K562 (cell line): ENCODE results near the gene CCDC141. TPM values are rescaled to one million over a fixed set of nuclear protein-coding genes. Genes with fewer than 3 reads are reported as not detected.

Experiments
- ATAC-seq: fragments of 200-7000 bp; cut with Tn5 transposase; 3 replicates; pipeline ENCODE4 v1.9.1; 2020; ENCODE audit warnings: moderate library complexity
- BruUV-seq: library from RNA; stranded (reverse); fragments of 400-500 nt; replicated peaks from 2 replicates; lab custom pipeline; 2021; lab: Mats Ljungman, UMichigan
- CTCF ChIA-PET: fragments of 300-600 bp; formaldehyde crosslinking; extraction: SDS; loops from one replicate; lab custom pipeline; 2021; ENCODE audit warnings: low intra/inter-chr PET ratio; lab: Yijun Ruan, JAX
- POLR2A ChIA-PET: fragments of 300-600, 350-650 bp; sonication (Branson Sonifier 250); formaldehyde crosslinking; extraction: SDS; loops from one replicate; lab custom pipeline; 2021; ENCODE audit warnings: antibody characterized with exemption, inconsistent platforms; lab: Yijun Ruan, JAX
- DNase-seq, 4 experiments: peaks; one replicate each; pipeline versions ENCODE4 v3.0.0 to v3.0.0-alpha.2; 2011 to 2018; ENCODE audit warnings: low spot score in 3 of 4, mixed read lengths in 3 of 4; ENCODE audit errors: extremely low read depth in 1 of 4
- FAIRE-seq: peaks from 2 replicates; lab custom pipeline; 2011; peaks lifted over from hg19 to GRCh38; lab: Jason Lieb, UNC
- H2AFZ ChIP-seq: 2 replicates; pipeline ENCODE4 v1.6.0; 2011; ENCODE audit warnings: low read depth, low read length, control low read depth, inconsistent platforms
- H3K27ac ChIP-seq: fragments of 200-600 bp; 3 replicates; pipeline ENCODE4 v1.8.0; 2011; ENCODE audit warnings: low read depth, mild to moderate bottlenecking, control low read depth, inconsistent platforms, low read length, moderate library complexity, mixed read lengths; ENCODE audit errors: extremely low read depth
- H3K27me3 ChIP-seq, 2 experiments: fragments of 300-600 bp in 1 of 2; 2 replicates in 1 of 2; 3 replicates in 1 of 2; pipeline versions ENCODE4 v1.6.0 to v1.8.0; 2011; ENCODE audit warnings: inconsistent platforms in 2 of 2, low read length in 2 of 2, mild to moderate bottlenecking in 1 of 2, mixed read lengths in 1 of 2, moderate library complexity in 1 of 2; ENCODE audit not compliant: control insufficient read depth in 2 of 2, insufficient read depth in 2 of 2
- H3K36me3 ChIP-seq: fragments of 300-600 bp; 3 replicates; pipeline ENCODE4 v1.8.0; 2011; ENCODE audit warnings: mild to moderate bottlenecking, low read length, inconsistent platforms; ENCODE audit not compliant: control insufficient read depth, insufficient read depth
- H3K4me1 ChIP-seq, 2 experiments: fragments of 200-600 bp in 1 of 2; replicated peaks in 1 of 2; 2 replicates in 1 of 2; 3 replicates in 1 of 2; pipeline versions ENCODE4 v1.5.1 to v1.8.0; 2011; ENCODE audit warnings: inconsistent platforms in 2 of 2, low read length in 2 of 2, mild to moderate bottlenecking in 1 of 2, mixed read lengths in 1 of 2, moderate library complexity in 1 of 2; ENCODE audit not compliant: control insufficient read depth in 2 of 2, insufficient read depth in 2 of 2
- H3K4me2 ChIP-seq: 2 replicates; pipeline ENCODE4 v1.6.1; 2011; ENCODE audit warnings: low read length, control low read depth, inconsistent platforms, mixed read lengths; ENCODE audit not compliant: insufficient read depth
- H3K4me3 ChIP-seq: fragments of 200-600 bp; sonication (generic), shearing (Covaris generic); 2 replicates; pipeline ENCODE4 v1.5.1; 2016; ENCODE audit warnings: control low read depth, inconsistent platforms
- H3K79me2 ChIP-seq: fragments of 200-600 bp; 3 replicates; pipeline ENCODE4 v1.8.0; 2011; ENCODE audit warnings: low read length, inconsistent platforms; ENCODE audit not compliant: control insufficient read depth, insufficient read depth
- H3K9ac ChIP-seq, 2 experiments: 2 replicates each; pipeline versions ENCODE4 v1.6.0 to v1.6.1; 2011; ENCODE audit warnings: low read depth in 2 of 2, low read length in 2 of 2, control low read depth in 1 of 2, inconsistent platforms in 1 of 2, mild to moderate bottlenecking in 1 of 2, mixed read lengths in 1 of 2; ENCODE audit not compliant: insufficient read depth in 1 of 2
- H3K9me1 ChIP-seq: one replicate; pipeline ENCODE4 v1.6.0; 2011; ENCODE audit warnings: inconsistent platforms, mild to moderate bottlenecking, low read length, moderate library complexity; ENCODE audit not compliant: control insufficient read depth, insufficient read depth
- H3K9me3 ChIP-seq: replicated peaks from 2 replicates; pipeline ENCODE4 v1.5.1; 2011; ENCODE audit warnings: low read depth, low read length, inconsistent platforms; ENCODE audit not compliant: control insufficient read depth, insufficient read depth
- H4K20me1 ChIP-seq: replicated peaks from 2 replicates; pipeline ENCODE4 v1.6.1; 2011; ENCODE audit warnings: low read length, inconsistent platforms, mixed read lengths; ENCODE audit not compliant: control insufficient read depth, insufficient read depth
- SPI1 ChIP-seq: IDR thresholded peaks from 2 replicates; pipeline ENCODE4 v1.6.1; 2011; ENCODE audit warnings: low read depth, low read length, control low read depth, borderline replicate concordance
- TCF3 ChIP-seq: sonication (generic); formaldehyde crosslinking; IDR thresholded peaks from 2 replicates; pipeline ENCODE4 v1.4.0; 2020; ENCODE audit warnings: mild to moderate bottlenecking, missing genetic modification reagents
- WGBS: fragments of 100-300 bp; shearing (Covaris generic); methylation state at CpG from one replicate; pipeline ENCODE4 v1.1.6; 2016; ENCODE audit warnings: low coverage, mixed read lengths; ENCODE audit not compliant: insufficient coverage; ENCODE audit errors: missing lambda C conversion rate; 5-methylcytosine and 5-hydroxymethylcytosine counted together
- in situ Hi-C: fragments of 300-500 bp; cut with MboI; formaldehyde crosslinking; loops from 4 replicates; pipeline ENCODE4 v1.15.0; 2018; ENCODE audit warnings: inconsistent platforms, mixed read lengths
- intact Hi-C: fragments of 100-400 bp; cut with micrococcal nuclease; formaldehyde crosslinking; loops from 2 replicates; pipeline ENCODE4 v1.14.2; 2022
- polyA plus RNA-seq, 8 experiments: library from polyadenylated mRNA; depleted of rRNA in 4 of 8; stranded (reverse) in 5 of 8; unstranded in 3 of 8; fragments of >200 nt; fragmentation: Nextera tagmentation in 2 of 8; fragmentation: Illumina TruSeq in 1 of 8; extraction: Ambion mirVana in 2 of 8; extraction: Trizol in 1 of 8; gene quantifications; 2 replicates each; pipeline versions ENCODE4 v1.2.1 to v1.2.3, GENCODE V29; 2011 to 2014; ENCODE audit warnings: inconsistent platforms in 1 of 8, missing spikeins in 1 of 8
- total RNA-seq, 7 experiments: library from RNA; depleted of rRNA in 6 of 7; stranded (reverse); fragments of >200 nt in 6 of 7; fragmentation: Illumina TruSeq in 2 of 7; extraction: Trizol in 2 of 7; gene quantifications; 2 replicates each; pipeline versions ENCODE4 v1.2.1 to v1.2.3, GENCODE V29; 2011 to 2021; ENCODE audit warnings: low replicate concordance in 1 of 7
- TF ChIP-seq, protein P1 (sequence below), 2 experiments: fragments of 450-650 bp in 1 of 2; sonication (generic) in 1 of 2; formaldehyde crosslinking in 1 of 2; IDR thresholded peaks in 1 of 2; conservative IDR thresholded peaks in 1 of 2; 2 replicates each; pipeline versions ENCODE4 v1.6.1 to v1.8.1; 2016 to 2023; ENCODE audit warnings: mild to moderate bottlenecking in 2 of 2, moderate library complexity in 2 of 2, inconsistent platforms in 1 of 2, missing genetic modification reagents in 1 of 2

CCDC141 gene
- total and polyA plus RNA-seq, 9 of the 15 experiments (the other 6 are each of a cell fraction or from before 2014, with no cell fraction given) = 0.09 TPM; not detected in 8

DNA sequence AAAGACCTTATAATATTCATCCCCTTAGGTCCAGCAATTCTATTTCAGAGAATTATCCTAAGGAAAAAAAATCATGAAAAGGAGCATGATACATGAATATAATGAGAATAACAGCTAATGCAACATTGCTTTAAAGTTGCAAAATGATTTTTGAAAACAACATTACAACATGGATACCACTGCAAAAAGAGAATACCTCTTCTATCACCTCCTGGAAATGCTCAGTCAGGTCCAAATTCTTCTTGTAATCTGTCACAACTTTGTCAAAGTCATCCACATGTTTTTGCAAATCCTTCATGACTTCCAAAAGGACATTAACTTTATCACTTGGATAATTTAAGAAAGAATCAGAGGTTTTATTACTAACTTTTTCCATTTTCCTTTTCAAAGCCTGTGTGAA is 194.8 kb downstream of the CCDC141 start (continued):
- TF ChIP-seq, protein P1, sequence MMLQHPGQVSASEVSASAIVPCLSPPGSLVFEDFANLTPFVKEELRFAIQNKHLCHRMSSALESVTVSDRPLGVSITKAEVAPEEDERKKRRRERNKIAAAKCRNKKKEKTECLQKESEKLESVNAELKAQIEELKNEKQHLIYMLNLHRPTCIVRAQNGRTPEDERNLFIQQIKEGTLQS (IDR thresholded peaks at IDR 0.05) = no peak
- TF ChIP-seq, protein P1 (CRISPR knock-in tag; conservative IDR thresholded peaks at IDR 0.05) = no peak

DNA sequence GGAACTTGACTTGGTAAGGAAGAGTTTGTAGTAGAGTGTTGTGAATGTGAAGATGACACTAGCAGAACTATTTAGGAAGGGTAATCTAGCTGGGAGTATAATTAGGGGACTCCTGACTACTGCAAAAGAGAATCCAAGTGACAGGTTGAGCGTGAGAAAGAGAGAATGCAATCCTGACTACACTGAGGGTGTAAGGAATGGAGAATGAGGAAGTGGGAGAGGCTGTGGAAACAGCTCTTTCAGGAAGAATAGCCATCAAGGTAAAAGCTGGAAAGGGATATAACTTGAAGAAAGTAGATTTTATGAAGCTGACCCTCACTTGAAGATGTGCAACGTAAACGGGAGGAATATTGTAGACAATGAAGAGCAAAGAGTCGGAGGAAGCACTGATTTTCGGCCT is 201.6 kb downstream of the CCDC141 start:
- H3K9me1 ChIP-seq = no peaks in the 10 kb centered on the region
- no peaks in the 10 kb centered on the region for H3K36me3 ChIP-seq
- no TSS peak for BruUV-seq
- DNase-seq = no peak
- H4K20me1 ChIP-seq = no peaks in the 10 kb centered on the region
- intact Hi-C loops (no loop called here), in situ Hi-C loops (no loop called here)
- H3K9ac ChIP-seq = no peak overlapping the region
- ChIA-PET CTCF (no interaction called here), POLR2A (interaction anchor here (0.6 kb wide), 1 partner anchor 37 kb away, joined by 3 read pairs; no protein-coding TSS in a partner anchor)
- no peak for FAIRE-seq
- no peak overlapping the region for H3K4me3 ChIP-seq
- no peaks in the 10 kb centered on the region for H3K4me1 ChIP-seq
- H3K9me3 ChIP-seq = no peaks in the 10 kb centered on the region
- no peaks in the 10 kb centered on the region for H3K79me2 ChIP-seq
- no peak overlapping the region for H2AFZ ChIP-seq
- H3K27ac ChIP-seq = no peak overlapping the region
- H3K4me2 ChIP-seq = no peak overlapping the region
- no peaks in the 10 kb centered on the region for H3K27me3 ChIP-seq
- TF ChIP-seq SPI1 (peak; percentile 74; the same call in 1 of the 2 replicates), TCF3 (CRISPR knock-in tag) (no peak)
- ATAC-seq = no peak
- WGBS = under 1% methylated on average over 5 of the region's 5 CpGs
